NCI-H524 (cell line): ENCODE measurements around the gene PRRT1B.

Experiments
- DNase-seq, 2 experiments: peaks; one replicate each; lab custom pipeline; 2025; lab: John Stamatoyannopoulos, UW

PRRT1B gene

GRCh38 chr9:131596430-131596743, 51.1 kb downstream of the PRRT1B start:
- DNase-seq: no peak

- DNase-seq: no peak
These were observed 51.9 kb downstream of the PRRT1B start for GRCh38 chr9:131597246-131597645.

GRCh38 chr9:131598121-131598520, 52.8 kb downstream of the PRRT1B start:
- no peak for DNase-seq

GRCh38 chr9:131601683-131602181, 56.4 kb downstream of the PRRT1B start:
- no peak for DNase-seq

- no peak for DNase-seq
These were observed 57.9 kb downstream of the PRRT1B start for GRCh38 chr9:131603199-131603598.

- no peak for DNase-seq
These were observed 58.6 kb downstream of the PRRT1B start for GRCh38 chr9:131603711-131604439.

GRCh38 chr9:131605770-131606590, 60.7 kb downstream of the PRRT1B start:
- no peak for DNase-seq

- DNase-seq: no peak
These were observed 61.7 kb downstream of the PRRT1B start for GRCh38 chr9:131606896-131607567.

- no peak for DNase-seq
These were observed 62.3 kb downstream of the PRRT1B start for GRCh38 chr9:131607591-131607990.

GRCh38 chr9:131608493-131609037, 63.2 kb downstream of the PRRT1B start:
- no peak for DNase-seq
